CD4-positive, alpha-beta T cell treated with Interleukin-21 for 1 hour (primary cell): ENCODE data around the gene B4GALNT1.
"Not testable (repeated sequence)": the region's sequence is repeated elsewhere in the genome, so short reads cannot be mapped to it uniquely, and the experiment has no call there.

Experiments used
- DNase-seq: peaks from one replicate; pipeline ENCODE4 v3.0.0-alpha.2; 2020

Gene B4GALNT1

GRCh38 chr12:57620245-57620935 is 12.6 kb downstream of the B4GALNT1 start:
- DNase-seq = no peak

GRCh38 chr12:57619434-57620244 is 13.4 kb downstream of the B4GALNT1 start:
- DNase-seq = peak; percentile 33

- no peak for DNase-seq
Measured at GRCh38 chr12:57618966-57619433, 14.0 kb downstream of the B4GALNT1 start.

GRCh38 chr12:57618431-57618830 is 14.6 kb downstream of the B4GALNT1 start:
- DNase-seq = not testable (repeated sequence)

DNA sequence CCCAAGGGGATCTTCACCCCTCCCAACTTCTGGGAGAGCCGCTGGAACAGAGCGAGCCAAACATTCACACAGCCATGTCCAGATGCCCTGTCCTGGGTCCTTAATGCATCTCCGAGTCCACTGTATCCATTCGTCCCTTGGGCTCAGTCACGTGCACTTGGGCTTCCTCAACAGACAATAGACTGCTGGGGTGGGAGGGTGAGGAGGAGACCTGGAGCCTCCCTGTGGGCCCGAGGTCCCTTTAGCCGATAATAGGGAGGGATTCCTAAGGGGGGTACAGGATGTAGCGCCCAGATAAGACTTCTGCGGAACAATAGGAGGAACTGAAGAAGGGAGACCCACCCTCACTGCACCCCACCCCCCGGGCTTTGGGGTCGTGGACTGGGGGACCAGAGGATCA is 15.1 kb downstream of the B4GALNT1 start:
- DNase-seq = no peak

DNA sequence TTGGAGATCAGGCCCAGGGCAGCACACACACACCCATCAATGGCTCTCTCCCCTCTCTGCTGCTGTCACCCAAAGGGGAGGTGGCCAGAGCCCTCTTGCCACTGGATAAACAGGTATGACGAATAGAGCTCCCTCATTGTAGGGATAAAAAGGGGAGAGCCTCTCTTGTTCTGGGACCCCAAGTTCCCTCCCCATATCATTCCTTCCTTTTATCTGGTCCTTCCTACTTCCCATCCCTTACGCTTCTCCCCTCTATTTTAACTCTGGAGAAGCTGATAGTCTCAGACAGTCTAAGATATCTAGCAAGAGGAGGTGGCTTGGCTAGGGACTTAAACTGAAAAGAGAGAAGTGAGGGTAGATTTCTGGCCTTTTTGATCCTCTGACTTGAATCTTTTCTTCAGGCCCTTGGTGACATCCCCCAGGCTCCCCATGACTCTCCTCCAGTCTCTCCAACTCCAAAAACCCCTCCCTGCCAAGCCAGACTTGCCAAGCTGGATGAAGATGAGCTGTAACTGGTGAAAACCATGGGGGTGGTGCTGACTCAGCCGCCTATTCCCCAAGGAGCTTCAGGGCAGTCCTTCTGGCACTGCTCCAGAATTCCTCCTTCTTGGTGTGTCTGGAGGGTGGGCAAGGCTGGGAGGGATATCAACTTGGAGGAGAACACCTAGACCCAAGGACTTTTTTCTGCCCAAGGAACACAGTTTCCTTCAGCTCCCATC is 16.5 kb downstream of the B4GALNT1 start:
- DNase-seq = no peak

GRCh38 chr12:57615637-57616036 is 17.4 kb downstream of the B4GALNT1 start:
- no peak for DNase-seq

- DNase-seq = no peak
Measured at GRCh38 chr12:57614948-57615500, 18.0 kb downstream of the B4GALNT1 start.

DNA sequence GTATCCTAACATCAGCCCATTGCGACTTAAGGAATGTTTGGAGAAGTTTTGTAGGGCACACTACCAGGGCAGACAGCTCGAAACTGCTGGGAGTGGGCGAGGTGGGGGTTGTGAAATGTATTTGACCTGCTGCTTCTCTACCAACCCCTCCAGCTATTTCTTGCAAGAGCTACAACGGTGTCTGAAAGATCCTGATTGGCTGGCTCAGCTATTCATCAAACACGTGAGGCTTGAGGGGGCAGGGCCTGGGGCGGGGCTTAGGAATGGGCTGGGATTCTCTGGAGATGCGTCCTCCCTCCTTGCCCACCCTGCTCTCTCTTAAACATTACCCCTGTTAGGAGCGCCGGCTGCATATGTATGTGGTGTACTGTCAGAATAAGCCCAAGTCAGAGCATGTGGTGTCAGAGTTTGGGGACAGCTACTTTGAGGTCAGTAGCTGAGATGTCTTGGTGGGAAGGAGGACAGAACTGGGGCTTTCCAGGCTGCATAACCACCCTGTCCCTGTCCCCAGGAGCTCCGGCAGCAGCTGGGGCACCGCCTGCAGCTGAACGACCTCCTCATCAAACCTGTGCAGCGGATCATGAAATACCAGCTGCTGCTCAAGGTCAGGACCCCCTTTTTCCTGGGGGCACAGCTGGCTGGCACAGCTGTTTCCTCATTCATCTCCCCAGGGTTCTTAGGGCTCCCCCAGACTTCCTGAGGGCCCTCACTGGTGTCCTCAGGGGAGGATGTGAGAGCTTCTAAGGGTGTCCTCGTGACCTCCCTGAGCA is 18.6 kb downstream of the B4GALNT1 start:
- DNase-seq = no peak

DNA sequence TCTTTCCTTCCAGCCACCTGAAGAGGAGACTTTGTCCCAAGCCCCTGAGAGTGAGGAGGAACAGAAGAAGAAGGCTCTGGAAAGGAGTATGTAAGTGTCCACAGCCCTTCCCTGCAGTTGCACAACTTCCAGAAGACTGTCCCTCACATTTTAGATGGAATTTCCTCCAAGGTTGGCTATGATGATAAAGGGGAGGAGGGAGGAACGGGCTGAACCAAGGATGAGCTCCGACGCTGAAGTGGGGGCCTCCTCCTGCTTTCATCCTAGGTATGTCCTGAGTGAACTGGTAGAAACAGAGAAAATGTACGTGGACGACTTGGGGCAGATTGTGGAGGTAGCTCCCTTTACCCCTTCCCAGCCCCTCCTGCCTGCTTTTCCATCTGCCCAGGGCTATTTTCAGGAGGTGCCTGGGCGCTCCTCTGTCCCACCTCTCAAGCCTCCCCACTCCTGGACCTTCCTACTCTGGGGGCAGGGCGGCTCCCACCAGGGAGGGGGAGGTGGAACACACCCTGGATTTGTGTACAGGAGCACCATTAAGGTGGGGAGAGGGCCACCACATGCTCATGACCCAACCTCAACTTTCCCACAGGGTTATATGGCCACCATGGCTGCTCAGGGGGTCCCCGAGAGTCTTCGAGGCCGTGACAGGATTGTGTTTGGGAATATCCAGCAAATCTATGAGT is 19.4 kb downstream of the B4GALNT1 start:
- no peak for DNase-seq

DNA sequence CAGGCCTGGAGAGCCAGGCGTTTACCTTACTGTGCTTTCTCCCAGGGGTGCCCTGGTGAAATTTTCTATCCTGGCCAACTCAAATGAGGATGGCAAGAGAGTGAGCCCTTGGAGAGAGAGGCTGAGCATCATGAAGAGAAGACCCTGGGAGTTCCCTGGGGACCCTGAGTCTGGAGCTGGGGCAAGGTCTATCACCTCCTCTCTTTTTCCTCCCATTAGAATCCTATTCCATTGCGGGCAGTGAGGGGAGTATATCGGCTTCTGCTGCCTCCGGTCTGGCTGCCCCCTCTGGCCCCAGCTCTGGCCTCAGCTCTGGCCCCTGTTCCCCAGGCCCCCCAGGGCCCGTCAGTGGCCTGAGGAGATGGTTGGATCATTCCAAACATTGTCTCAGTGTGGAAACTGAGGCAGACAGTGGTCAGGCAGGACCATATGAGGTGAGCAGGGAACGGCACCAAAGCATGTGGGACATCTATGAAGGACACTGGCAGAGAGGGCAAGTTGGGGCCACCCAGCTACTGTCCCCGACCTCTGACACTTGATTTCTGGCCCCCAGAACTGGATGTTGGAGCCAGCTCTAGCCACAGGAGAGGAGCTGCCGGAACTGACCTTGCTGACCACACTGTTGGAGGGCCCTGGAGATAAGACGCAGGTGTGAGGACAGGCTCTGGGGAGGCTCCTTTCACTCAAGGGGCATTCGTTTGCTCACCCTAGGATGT is 20.1 kb downstream of the B4GALNT1 start:
- no peak for DNase-seq

- no peak for DNase-seq
Measured at GRCh38 chr12:57611827-57612710, 20.9 kb downstream of the B4GALNT1 start.

DNA sequence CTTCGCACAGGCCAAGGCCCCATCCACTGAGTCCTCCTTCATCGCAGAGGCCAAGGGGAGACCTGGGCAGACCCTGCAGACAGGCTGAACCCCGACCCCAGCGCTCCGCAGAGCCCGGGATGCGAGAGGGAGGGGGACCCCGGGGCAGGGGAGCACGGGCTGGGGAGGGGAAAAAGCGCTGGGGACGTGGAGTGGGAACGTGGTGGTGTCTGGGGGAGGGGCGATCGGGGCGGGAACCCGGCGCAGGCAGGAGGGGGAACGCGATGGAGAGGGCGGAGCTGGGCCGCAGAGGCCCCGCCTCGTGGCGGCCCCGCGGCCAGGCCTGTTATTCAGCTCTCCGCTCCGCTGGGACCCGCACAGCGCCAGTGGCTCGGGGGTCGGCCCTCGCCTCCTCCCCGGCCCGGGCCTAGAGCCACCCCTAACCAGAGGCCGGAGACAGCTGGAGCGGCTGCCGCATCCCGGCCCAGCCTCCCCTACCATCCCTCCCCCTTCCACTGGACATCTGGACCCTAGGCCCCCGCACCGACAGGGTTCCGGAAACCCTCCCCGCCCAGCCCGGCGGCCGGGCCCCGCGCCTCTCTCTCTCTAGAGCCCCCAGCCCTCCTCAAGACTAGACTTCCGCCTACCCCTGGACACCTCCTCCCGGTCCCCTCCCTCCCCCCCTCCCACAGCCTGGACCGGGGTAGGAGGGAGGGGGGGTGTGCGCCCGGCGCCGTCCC is 21.7 kb downstream of the B4GALNT1 start, which contains the start of gene ARHGEF25:
Gene ARHGEF25 (plus strand): TSS at position 328 of the 719 bp plus-strand sequence. CDS start 460 bp downstream, outside the sequence.
- DNase-seq = peak; percentile 50

GRCh38 chr12:57610554-57611107 is 22.4 kb downstream of the B4GALNT1 start:
- no peak for DNase-seq

DNA sequence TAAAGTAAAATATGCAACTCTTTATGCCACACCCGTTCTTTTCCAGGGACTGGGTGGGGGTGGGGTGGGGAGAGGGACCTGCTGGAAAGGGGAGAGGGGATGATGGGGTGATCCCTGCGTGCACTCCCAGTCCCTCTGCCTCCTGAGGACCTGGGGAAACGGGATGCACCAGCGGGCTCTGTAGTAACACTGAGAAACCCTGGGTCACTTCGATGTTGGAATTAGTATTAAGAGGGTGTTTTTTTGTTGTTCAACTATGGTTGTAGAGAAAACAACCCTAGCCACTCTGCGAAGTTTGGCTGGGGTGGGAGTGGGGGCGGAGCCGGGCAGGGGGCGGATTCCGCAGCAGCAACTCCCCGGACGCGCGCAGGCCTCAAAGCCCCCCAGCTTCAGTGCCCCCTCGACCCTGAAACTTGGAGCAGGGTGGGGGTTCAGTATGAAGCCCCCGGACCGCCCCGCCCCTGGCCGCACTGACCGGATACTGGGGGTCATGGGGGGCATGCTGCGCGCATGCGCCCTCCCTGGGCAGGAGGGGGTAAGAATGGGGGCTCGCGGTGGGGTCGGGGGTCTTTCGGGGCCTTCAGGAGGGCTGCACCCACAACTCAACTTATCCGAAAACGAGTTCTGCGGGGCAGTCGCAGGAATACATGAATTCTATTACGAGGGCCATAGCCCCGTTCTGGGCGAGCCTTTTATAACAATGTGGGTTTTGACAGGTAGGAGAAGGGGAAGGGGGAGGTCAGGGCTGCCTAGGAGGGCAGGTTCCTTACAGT is 23.0 kb downstream of the B4GALNT1 start:
- no peak for DNase-seq

DNA sequence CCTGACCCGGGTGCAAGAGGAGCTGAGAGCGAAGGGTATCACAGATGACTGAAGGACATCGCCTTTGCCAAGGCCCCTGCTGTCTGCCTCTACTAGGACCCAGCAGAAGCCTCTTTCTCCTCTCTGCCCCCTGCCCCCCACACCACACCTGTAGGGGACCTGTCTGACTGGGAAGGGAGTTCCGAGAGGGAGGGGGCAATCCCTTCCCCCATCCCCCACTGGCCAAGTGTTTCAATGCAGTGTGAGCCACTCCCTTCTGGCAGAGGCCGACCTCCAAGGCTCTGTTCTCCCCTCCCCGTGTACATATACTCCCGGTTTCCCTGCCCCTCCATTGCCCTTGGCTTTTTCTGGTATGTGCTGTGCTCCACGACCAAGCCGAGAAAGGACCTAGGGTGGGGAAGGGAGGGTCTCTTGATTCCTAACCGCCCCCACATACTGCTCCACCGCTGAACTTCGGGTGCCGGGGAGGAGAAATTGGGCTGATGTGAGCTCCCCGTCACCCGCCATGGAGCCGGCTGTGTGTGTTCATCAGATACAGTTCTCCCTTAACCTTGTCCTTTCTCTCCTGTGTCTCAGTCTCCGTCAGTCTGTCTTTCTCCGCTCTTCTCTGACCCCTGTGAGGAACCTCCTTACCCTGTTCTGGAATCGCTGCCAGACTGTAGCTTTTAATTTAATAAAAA is 23.8 kb downstream of the B4GALNT1 start:
- no peak for DNase-seq

DNA sequence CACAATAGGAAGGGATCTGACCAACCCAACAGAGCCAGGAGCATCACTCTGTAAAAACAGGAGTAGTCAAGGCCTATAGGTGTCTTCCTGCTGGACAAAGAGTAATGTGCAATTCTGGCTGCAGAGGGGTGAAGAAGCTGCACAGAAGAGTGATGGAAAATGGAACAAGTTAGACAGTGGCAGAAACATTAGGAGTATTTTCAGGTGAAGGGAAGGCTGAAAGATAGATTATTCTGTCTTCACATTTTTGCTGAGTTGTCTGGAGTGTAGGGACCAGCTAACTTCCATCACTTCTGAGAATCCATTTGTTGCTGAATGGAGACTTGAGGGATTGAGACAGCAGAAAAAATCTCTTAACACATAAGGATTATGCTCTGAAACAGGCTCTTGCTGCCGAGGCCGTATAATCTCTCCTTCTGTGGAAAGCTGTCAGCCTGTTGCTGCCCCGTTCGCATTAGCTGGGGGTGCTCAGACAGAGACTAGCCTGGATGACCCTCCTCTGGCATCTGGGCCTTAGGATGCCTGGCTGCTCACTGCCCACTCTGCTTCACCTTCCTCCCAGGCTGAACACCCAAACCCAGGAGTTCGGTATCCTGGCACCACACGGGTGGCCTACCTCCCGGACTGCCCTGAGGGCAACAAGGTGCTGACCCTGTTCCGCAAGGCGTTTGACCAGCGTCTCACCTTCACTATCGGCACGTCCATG is 24.9 kb downstream of the B4GALNT1 start:
- DNase-seq = no peak
